GM18520 (cell line): ENCODE results near the gene ANK2.

Experiments
- ATAC-seq: cut with Tn5 transposase; IDR thresholded peaks from one replicate; pipeline ENCODE4 v1.9.1; 2021; ENCODE audit not compliant: unreplicated experiment

The ANK2 gene

DNA sequence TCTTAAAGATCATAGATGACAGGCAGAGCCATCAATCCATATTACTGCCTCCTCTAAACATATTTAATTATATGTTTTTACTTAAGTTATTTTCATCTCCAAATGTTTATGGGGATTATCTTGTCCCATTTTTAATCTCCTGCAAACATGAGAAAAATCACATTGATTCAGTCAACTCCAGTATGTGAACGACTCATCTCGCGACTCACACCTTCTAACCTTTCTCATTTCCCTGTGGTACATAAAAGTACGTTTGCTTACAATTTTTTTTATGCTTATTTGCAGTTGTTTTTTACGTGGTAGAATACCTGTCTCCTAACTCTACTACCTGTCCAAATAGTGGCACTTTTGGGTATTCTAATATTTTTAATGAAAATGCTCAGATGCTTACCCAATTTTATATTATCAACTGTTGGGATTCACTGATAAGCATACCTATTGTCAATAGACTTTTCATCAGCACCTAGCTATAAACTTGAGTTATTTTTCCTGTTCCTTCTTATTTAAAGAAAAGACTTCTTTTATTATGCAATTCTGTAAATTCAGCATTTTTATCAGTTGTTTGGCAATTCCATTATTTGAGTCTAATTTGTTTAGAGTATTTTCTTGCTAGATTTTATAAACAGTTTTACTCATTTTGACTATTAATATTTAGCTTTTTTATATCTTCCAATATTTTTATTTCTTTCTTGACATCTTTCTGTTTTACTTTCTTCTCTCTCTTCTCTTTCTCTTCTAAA lies 276.6 kb downstream of the ANK2 start:
- no peak for ATAC-seq

DNA sequence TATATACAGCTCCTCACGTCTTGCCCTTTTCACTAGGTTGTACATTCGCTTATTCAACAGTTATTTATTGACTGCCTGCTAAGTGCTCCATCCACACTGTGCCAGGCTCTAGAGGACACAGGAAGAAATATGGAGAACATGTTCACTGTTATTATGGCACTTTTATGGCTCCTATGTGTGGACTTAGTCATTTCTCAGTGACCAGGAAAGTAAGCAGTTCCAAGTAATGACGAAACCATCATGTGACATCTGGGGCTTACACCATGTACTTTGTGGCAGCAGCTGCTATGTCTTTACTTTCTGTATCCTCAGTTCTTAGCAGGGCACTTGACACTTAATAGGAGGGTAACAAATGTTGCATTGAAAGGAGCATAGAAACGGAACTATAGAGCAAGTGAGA lies 278.0 kb downstream of the ANK2 start:
- ATAC-seq, result no peak

DNA sequence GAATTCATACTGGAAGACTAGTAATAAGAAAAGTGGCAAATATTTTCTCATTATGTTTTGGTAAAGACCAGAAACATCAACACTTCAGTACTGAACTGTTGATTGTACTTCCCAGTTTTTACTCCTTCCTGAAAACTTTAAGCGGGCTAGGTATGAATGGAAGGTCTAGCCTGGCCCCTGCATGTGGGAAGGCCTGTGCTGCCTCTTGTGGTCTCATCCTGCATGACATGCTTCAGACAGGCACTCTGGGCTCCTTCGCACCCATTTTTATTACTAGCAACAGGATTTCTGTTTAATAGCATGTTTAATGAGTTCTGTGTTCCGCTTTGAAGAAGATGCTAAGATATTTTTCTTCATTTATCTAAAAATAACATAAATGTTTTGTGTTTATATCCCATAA lies 279.1 kb downstream of the ANK2 start:
- ATAC-seq, result no peak

- ATAC-seq, result no peak
These were observed 280.7 kb downstream of the ANK2 start for GRCh38 chr4:113330200-113330599.

DNA sequence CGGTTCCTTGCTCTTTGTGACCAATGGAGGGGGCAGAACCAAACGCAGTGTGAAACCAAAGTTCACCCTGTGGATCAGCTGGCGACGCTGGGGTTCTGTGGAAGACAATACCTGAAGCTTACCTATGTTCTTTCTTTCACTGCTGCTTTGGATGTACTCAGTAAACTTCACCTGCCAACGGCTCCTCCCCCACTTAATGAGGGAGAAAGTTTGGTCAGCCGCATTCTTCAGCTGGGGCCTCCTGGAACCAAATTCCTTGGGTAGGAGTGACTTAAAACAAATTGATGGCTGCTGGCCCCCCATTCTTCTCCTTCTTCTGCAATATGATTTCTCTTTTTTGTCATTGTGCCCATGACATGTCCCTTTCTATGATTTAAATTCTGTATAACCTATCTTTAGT lies 282.4 kb downstream of the ANK2 start:
- ATAC-seq, result no peak

DNA sequence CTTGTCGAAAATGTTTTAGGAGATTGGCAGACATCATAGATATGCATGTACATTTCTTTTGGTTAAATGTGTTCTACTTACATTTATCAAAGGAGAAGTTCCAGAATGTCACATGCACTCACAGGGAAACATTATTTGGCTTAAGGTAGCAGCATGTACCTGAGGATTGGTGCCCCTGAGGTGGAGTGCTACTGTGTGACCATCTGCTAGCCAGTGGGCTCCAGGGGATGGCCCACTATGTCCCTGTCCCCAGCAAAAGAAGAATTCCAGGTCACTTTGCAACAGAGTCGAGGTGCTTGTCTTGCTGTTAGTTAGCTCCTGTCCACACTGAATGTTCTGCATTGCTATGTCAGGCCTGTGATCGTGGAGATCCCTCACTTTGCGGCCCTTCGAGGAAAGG lies 283.2 kb downstream of the ANK2 start:
- ATAC-seq, result no peak

DNA sequence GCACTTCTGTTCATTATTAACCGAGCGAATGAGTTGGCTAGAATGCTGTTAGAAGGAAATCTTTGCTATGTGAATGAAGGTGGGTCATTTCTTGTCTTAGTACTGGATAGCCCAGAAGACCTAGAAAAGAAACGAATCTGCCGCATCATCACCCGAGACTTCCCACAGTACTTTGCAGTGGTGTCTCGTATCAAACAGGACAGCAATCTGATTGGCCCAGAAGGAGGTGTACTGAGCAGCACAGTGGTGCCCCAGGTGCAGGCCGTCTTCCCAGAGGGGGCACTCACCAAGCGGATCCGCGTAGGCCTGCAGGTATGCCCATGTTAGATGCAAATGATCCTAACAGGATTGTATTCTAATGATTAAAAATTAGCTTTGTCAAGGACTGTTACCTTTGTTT lies 286.3 kb downstream of the ANK2 start:
- ATAC-seq, result no peak

GRCh38 chr4:113336556-113336955 lies 287.1 kb downstream of the ANK2 start:
- no peak for ATAC-seq

- no peak for ATAC-seq
These were observed 290.0 kb downstream of the ANK2 start for GRCh38 chr4:113339430-113339813.

- no peak for ATAC-seq
These were observed 294.6 kb downstream of the ANK2 start for GRCh38 chr4:113344100-113344499.

- ATAC-seq, result no peak
These were observed 297.8 kb downstream of the ANK2 start for GRCh38 chr4:113347245-113347644.

GRCh38 chr4:113349430-113349829 lies 300.0 kb downstream of the ANK2 start:
- no peak for ATAC-seq

DNA sequence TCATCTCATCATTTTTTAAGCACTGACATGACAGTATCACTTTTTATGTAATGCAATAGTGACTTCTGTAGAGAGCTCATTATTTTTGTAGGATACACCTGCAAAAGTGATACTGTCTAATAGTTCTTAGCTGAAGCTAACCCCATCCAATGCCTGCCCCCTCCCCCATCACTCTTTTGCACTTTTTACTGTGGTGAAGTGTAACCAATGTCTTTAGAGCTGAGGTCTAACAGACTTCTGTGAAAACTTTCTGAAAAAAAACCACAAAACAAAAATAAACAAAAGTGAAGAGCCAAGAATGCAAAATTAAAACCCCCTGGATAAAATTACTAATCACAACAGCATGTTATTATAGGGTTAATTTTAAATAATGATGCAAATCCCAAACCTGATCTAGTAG lies 301.1 kb downstream of the ANK2 start:
- no peak for ATAC-seq

DNA sequence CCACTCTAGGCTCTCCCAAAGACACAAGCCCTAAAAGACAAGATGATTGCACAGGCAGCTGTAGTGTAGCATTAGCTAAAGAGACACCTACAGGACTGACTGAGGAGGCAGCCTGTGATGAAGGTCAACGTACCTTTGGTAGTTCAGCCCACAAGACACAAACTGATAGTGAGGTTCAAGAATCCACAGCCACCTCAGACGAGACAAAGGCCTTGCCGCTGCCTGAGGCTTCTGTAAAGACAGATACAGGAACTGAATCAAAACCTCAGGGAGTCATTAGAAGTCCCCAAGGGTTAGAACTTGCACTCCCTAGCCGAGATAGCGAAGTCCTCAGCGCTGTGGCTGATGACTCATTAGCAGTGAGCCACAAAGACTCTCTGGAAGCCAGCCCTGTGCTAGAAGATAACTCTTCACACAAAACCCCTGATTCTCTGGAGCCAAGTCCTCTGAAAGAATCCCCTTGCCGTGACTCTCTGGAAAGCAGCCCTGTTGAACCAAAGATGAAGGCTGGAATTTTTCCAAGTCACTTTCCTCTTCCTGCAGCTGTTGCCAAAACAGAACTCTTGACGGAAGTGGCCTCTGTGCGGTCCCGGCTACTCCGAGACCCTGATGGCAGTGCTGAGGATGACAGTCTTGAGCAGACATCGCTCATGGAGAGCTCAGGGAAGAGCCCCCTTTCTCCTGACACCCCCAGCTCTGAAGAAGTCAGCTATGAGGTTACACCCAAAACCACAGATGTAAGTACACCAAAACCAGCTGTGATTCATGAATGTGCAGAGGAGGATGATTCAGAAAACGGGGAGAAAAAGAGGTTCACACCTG lies 306.3 kb downstream of the ANK2 start:
- ATAC-seq, result peak; percentile 99

- ATAC-seq, result no peak
These were observed 307.0 kb downstream of the ANK2 start for GRCh38 chr4:113356453-113356852.

GRCh38 chr4:113358784-113359183 lies 309.3 kb downstream of the ANK2 start:
- ATAC-seq, result no peak

GRCh38 chr4:113365377-113365776 lies 315.9 kb downstream of the ANK2 start:
- no peak for ATAC-seq

- no peak for ATAC-seq
These were observed 318.6 kb downstream of the ANK2 start for GRCh38 chr4:113368056-113368455.

DNA sequence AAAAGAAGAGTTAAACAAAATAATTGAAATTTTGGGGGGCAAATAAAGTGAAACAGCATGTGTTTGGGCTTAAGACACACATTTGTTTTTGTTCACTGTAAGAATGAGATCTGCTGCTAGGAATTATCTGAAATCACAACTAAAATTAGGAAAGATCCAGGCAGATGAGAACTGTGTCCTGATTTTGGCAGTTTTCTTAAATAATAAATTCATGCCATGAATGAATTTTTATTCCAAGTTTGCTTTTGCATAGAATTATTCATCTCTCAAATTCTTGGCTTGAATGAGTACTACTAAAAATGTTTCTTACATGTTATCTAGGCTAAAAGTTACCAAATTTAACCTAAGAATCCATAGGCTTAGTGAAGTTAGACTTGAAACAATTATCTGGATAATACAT lies 321.7 kb downstream of the ANK2 start:
- no peak for ATAC-seq

DNA sequence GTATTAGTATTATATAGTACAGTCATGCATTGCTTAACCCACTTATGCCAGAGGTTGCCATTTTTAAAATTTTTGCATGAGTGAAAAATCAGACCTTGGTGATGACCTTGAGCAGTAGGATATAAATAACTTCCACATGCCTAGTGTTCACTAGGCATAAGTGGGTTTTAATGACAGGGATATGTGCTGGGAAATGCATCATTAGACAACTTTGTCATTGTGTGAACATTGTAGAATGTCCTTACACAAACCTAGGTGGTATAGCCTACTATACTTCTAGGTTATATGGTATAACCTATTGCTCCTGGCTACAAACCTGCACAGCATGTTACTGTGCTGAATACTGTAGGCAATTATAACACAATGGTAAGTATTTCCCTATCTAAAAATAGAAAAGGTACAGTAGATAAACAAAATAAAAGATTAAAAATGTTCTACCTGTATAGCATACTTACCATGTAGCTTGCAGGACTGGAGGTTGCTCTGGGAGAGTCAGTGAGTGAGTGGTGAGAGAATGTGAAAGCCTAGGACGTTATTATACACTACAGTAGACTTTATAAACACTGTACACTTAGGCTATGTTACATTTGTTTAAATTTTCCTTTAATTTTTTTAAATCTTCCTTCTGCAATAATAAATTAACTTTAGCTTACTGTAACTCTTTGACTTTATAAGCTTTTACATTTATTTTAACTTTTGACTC lies 326.7 kb downstream of the ANK2 start:
- ATAC-seq, result no peak

GRCh38 chr4:113378836-113379235 lies 329.4 kb downstream of the ANK2 start:
- ATAC-seq, result no peak

DNA sequence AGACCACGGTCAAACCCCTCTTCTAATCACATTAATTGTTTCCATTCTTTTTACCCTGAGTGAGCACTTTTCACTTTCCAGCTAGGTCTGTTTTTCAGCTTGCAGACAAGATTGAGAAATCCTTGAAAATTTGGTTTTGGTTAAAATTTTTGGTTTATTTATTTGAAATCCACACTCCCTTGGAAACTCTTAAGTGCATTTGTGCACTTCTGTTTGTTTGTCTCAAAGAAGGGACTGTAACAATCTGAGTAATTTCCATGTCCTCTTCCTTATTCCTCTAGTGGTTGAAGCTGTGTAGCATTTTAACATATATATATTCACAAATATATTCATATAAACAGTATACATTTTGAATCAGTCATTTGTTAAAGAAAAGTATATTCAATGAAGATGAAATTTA lies 333.3 kb downstream of the ANK2 start:
- no peak for ATAC-seq
